ENCODE results near the gene RAPGEF5.

DNA sequence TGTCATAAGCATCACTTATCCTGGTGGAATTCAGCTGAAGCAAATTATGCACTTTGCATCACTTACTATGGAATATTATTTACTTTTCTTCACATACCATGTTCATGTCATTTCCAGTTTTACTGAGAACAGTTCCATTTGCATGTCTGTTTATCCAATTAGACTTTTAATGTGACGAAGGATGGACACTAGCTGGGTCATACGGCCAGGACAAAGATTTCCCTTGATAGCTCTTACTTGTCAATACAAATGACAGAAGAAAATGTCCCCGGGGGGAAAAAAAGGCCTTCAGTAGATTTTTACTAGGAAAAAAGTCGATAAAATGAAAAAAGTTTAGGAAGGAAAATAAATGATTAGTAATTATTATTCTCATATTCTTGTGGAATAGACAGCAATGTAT lies 106.6 kb downstream of the RAPGEF5 start:
- TF ChIP-seq, protein P1, sequence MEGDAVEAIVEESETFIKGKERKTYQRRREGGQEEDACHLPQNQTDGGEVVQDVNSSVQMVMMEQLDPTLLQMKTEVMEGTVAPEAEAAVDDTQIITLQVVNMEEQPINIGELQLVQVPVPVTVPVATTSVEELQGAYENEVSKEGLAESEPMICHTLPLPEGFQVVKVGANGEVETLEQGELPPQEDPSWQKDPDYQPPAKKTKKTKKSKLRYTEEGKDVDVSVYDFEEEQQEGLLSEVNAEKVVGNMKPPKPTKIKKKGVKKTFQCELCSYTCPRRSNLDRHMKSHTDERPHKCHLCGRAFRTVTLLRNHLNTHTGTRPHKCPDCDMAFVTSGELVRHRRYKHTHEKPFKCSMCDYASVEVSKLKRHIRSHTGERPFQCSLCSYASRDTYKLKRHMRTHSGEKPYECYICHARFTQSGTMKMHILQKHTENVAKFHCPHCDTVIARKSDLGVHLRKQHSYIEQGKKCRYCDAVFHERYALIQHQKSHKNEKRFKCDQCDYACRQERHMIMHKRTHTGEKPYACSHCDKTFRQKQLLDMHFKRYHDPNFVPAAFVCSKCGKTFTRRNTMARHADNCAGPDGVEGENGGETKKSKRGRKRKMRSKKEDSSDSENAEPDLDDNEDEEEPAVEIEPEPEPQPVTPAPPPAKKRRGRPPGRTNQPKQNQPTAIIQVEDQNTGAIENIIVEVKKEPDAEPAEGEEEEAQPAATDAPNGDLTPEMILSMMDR (conservative IDR thresholded peaks at IDR 0.05), result no peak
- TF ChIP-seq EZH2 (IDR thresholded peaks at IDR 0.05; ENCODE audit: low read depth), result no peak
